ENCODE measurements around the gene KIRREL1. TPM values are rescaled to one million over a fixed set of nuclear protein-coding genes. Genes with fewer than 3 reads are reported as not detected.

Gene KIRREL1
- total RNA-seq, 1 donor from 2014 or later: not detected

DNA sequence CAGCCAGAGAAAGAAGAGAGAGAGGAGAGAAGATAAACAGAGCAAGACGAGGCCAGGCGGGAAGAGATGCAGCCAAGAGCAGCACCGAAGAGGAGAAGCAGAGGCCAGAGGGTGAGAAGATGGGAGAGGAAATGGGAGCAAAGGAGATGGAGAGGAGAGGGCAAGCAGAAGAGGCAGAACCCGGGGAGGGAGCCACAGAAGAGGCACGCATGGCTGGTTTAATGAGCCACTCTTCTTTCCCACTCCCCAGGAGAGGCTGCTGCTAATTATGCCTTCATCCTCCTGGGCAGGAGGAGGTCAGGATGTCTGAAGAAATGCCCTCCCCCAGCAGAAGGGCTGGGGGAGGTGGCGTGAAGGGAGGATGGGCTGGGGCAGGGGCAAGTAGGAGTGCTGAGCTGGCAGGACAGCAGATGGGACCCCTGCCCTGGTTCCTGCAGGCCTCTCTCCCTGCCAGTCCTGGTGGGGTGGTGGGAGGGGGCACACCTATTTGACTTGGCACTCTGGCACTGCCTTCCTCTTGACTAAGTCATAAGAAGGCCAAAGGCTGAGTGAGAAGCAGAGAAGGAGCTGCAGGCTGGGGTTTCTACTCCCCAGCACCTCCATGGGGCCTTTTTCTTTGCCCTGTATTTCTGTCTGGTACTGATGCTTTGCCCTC, 32.3 kb downstream of the KIRREL1 start:
- Mint-ChIP-seq H3K36me3 (ENCODE audit: low read depth) (no peaks in the 10 kb centered on the region), H3K4me1 (no peaks in the 10 kb centered on the region), H3K27ac (no peak overlapping the region), H3K4me3 (no peak overlapping the region), H3K9me3 (no peaks in the 10 kb centered on the region), H3K27me3 (peaks cover 12% of the 10 kb centered on the region)
- ATAC-seq (ENCODE audit: low read depth) (no peak), DNase-seq (no peak)
- intact Hi-C loops (cut with micrococcal nuclease): no loop called here
- POLR2A ChIA-PET: no interaction called here
- CTCF ChIA-PET: interaction anchor here (0.7 kb wide), 1 partner anchor 143 kb away, joined by 3 read pairs; no protein-coding TSS in a partner anchor
- TF ChIP-seq, protein P1, sequence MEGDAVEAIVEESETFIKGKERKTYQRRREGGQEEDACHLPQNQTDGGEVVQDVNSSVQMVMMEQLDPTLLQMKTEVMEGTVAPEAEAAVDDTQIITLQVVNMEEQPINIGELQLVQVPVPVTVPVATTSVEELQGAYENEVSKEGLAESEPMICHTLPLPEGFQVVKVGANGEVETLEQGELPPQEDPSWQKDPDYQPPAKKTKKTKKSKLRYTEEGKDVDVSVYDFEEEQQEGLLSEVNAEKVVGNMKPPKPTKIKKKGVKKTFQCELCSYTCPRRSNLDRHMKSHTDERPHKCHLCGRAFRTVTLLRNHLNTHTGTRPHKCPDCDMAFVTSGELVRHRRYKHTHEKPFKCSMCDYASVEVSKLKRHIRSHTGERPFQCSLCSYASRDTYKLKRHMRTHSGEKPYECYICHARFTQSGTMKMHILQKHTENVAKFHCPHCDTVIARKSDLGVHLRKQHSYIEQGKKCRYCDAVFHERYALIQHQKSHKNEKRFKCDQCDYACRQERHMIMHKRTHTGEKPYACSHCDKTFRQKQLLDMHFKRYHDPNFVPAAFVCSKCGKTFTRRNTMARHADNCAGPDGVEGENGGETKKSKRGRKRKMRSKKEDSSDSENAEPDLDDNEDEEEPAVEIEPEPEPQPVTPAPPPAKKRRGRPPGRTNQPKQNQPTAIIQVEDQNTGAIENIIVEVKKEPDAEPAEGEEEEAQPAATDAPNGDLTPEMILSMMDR (IDR thresholded peaks at IDR 0.05): no peak

DNA sequence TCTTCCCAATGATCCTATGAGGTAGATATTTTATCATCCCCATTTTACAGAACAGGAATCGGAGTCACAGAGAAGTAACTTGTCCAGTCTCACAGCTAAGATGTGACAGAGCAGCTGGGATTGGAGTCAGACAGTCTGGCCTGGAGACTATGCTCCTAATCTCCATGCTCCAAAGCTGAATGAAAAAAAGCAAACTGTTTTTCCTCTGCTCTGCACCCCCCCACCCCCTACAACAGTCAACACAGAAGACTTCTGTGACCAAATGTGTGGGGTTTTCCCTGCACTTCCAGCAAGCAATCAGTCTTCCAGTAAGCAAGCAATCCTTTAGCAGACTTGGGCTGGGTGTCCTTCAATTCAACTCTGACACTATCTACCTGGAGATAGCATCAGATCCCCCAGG, 33.2 kb downstream of the KIRREL1 start:
- Mint-ChIP-seq H3K36me3 (ENCODE audit: low read depth) (no peaks in the 10 kb centered on the region), H3K9me3 (no peaks in the 10 kb centered on the region), H3K27me3 (peaks cover 12% of the 10 kb centered on the region), H3K27ac (no peak overlapping the region), H3K4me3 (no peak overlapping the region), H3K4me1 (no peaks in the 10 kb centered on the region)
- ChIA-PET POLR2A (no interaction called here), CTCF (interaction anchor here (0.9 kb wide), 1 partner anchor 9 kb away, joined by 3 read pairs; no protein-coding TSS in a partner anchor)
- no peak for DNase-seq
- no peak for ATAC-seq (ENCODE audit: low read depth)
- TF ChIP-seq, protein P1 (IDR thresholded peaks at IDR 0.05): no peak
- intact Hi-C loops (cut with micrococcal nuclease): no loop called here

DNA sequence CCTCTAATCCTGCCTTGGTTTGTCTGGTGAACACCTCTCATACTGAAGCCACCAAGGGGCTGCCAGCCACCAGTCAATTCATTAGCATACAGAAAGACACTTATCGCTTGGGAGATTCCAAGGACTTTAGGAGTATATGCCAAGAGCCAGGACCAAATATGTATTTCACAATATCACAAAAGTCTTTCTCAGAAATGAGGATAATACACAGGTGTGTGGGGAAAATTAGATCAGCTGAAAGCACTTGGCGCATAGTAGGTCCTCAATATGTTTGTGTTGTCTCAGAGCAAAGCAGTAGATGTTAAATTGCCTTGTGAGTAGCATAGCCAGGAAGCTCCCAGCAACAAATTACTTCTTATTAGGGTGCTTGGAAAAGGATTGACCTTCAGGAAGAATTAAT, 34.1 kb downstream of the KIRREL1 start:
- intact Hi-C loops (cut with micrococcal nuclease): no loop called here

DNA sequence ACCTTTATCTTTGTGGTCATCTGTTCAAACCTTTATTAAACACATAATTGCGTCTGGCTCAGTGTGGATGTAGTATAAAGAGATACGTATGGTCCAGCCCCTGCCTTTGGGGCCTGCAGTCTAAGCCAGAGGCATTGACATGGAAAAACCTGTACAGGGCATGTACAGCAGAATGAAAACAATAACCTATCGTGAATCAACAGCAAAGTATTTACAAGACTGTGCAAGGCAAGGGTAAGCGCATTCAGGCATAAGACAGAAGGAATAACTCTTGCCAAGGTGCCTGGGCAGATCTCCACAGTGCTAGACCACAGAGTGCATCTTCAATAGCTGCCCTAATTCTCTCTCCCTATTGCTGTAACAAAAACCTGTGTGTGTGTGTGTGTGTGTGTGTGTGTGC, 35.5 kb downstream of the KIRREL1 start:
- no peak overlapping the region for H3K4me3 Mint-ChIP-seq
- DNase-seq: no peak
- POLR2A ChIA-PET: no interaction called here
- no peaks in the 10 kb centered on the region for H3K4me1 Mint-ChIP-seq
- CTCF ChIA-PET: no interaction called here
- ATAC-seq (ENCODE audit: low read depth): no peak
- H3K9me3 Mint-ChIP-seq: no peaks in the 10 kb centered on the region
- peaks cover 10% of the 10 kb centered on the region for H3K27me3 Mint-ChIP-seq
- no peaks in the 10 kb centered on the region for H3K36me3 Mint-ChIP-seq (ENCODE audit: low read depth)
- TF ChIP-seq, protein P1 (IDR thresholded peaks at IDR 0.05): no peak
- intact Hi-C loops (cut with micrococcal nuclease): no loop called here
- no peak overlapping the region for H3K27ac Mint-ChIP-seq

More for the DNA sequence above, 34.1 kb downstream of the KIRREL1 start:
- TF ChIP-seq, protein P1 (IDR thresholded peaks at IDR 0.05): no peak
- H3K4me3 Mint-ChIP-seq: no peak overlapping the region
- no peaks in the 10 kb centered on the region for H3K9me3 Mint-ChIP-seq
- ATAC-seq (ENCODE audit: low read depth): no peak
- H3K36me3 Mint-ChIP-seq (ENCODE audit: low read depth): no peaks in the 10 kb centered on the region
- no peaks in the 10 kb centered on the region for H3K4me1 Mint-ChIP-seq
- ChIA-PET CTCF (no interaction called here), POLR2A (no interaction called here)
- DNase-seq: no peak
- no peak overlapping the region for H3K27ac Mint-ChIP-seq
- H3K27me3 Mint-ChIP-seq: peaks cover 12% of the 10 kb centered on the region

DNA sequence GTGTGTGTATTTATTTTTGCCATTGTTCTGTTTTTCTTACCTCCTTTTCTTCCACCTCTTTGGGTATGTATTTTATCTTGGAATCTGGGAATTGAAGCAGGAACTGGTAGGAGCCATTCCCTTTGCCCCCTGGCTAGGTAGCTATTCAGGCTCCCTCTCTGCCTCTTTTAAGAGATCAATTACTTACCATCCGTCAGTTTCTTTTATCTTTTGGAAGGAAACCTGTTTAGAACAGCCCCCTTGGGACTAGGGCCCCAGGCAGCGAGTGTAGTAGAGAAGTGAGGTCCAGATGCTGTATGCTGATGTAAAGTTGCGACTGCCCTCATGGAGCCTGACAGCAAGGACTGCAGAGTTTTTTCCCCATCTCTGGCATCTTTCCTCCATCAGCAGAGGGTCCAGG, 41.6 kb downstream of the KIRREL1 start:
- no peaks in the 10 kb centered on the region for H3K36me3 Mint-ChIP-seq (ENCODE audit: low read depth)
- intact Hi-C loops (cut with micrococcal nuclease): no loop called here
- no peaks in the 10 kb centered on the region for H3K9me3 Mint-ChIP-seq
- ATAC-seq (ENCODE audit: low read depth): no peak
- peaks cover 15% of the 10 kb centered on the region for H3K27me3 Mint-ChIP-seq
- CTCF ChIA-PET: interaction anchor here (1.7 kb wide), 1 partner anchor 16 kb away, joined by 4 read pairs; no protein-coding TSS in a partner anchor
- DNase-seq: no peak
- POLR2A ChIA-PET: no interaction called here
- H3K4me1 Mint-ChIP-seq: no peaks in the 10 kb centered on the region
- no peak overlapping the region for H3K27ac Mint-ChIP-seq
- no peak overlapping the region for H3K4me3 Mint-ChIP-seq
- TF ChIP-seq, protein P1 (IDR thresholded peaks at IDR 0.05): no peak

Data from activated B cell treated with CpG ODN at 0.5 μM for 24 hours (primary cell).